Activated CD4-positive, alpha-beta T cell treated with anti-CD3 and anti-CD28 coated beads, Interleukin-10, Interleukin-2, amounts not matched to agents 100 ng/mL and 50 ng/mL, durations not matched to agents 16 hours and 8 hours (primary cell): Measurements from ENCODE around the gene UBASH3A.

Experiments
- DNase-seq: peaks from one replicate; pipeline ENCODE4 v3.0.0-alpha.2; 2020

The UBASH3A gene

DNA sequence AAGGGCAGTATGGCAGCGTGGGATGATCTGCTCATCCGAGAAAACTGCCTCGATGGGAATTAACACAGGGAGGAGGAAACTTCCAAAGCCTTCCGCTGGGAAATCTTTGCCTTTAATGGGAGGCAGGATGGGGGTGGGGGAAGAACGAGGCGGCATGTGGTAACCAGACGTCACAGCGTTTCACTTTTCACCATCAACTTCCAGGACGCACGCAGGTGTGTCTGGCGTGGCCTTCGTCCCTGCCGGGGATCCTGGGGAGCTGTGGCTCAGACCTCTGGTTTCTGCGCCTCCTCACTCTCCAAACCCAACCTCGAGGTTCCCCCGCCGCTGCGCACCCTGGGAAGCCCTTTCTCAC lies 92.0 kb downstream of the UBASH3A start:
- no peak for DNase-seq

DNA sequence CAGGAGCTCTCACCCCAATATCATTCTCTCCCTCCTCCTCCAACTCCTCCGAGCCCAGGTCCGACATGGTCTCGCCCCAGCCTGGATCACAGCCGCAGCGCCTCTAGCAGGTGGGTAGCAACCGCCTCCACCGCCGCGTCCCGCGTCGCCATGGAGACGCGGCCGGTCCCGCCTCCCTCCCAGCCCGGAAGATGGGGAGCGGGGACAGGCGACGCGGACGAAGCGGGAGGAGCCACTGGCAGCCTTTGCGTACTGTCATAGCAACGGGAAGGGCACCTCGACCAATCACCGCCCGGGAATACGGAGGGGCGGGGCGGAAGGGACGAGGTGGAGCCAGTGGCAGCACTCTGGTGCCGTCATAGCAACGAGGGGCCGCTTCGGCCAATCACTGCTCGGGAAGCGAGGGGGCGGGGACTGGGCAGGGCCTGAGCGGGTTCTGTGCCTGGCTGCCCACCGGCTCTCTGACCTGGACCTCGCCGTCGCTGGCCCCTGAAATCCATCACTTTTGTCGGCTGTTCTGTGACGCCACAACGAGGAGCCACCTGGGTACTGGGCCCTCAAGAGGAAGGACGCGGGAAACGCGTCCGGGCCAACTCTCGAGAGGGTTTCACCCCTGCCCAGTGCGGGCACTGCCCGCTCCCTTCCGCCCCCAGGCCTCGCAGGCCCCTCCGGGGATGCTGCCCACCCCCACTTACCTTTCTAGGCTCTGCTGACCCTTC lies 92.6 kb downstream of the UBASH3A start, which contains the start of gene RSPH1:
RSPH1 (minus strand) TSS at position 105 of the 719 bp plus-strand sequence; CDS start at position 67, 38 bp downstream.
- peak; percentile 100 for DNase-seq

DNA sequence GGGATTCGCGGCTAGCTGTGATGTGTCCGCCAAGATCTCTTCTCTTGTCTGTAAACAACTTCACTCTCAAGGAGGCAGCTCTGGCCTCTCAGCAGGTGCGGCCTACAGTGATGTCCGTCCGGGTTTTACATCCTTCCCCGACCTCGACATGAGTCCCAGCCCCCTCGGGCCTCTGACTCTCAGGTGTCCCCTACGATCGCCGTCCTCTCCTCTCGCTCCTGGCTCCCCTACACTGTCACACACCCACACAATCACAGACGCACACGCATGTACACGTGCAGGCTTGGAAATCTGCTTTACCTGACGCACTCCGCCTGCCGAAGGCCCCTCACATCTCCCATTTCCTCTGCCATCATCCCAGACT lies 93.1 kb downstream of the UBASH3A start:
- no peak for DNase-seq
